PFSK-1 (cell line): ENCODE data around the gene CREM.

ENCODE experiments used
- FOXP2 ChIP-seq: optimal IDR thresholded peaks from 2 replicates; pipeline ENCODE3; 2011; ENCODE audit warnings: borderline replicate concordance, control low read depth, inconsistent platforms; ENCODE audit not compliant: insufficient read depth; ENCODE audit errors: extremely low read length, extremely low read depth
- POLR2AphosphoS5 ChIP-seq: IDR thresholded peaks from 2 replicates; pipeline ENCODE4 v1.6.1; 2012; ENCODE audit warnings: low read depth, mild to moderate bottlenecking, control low read depth, low read length, moderate library complexity
- SIN3A ChIP-seq: IDR thresholded peaks from 2 replicates; pipeline ENCODE4 v1.6.1; 2012; ENCODE audit warnings: mild to moderate bottlenecking, low read length, moderate library complexity, borderline replicate concordance; ENCODE audit not compliant: insufficient read depth
- TAF1 ChIP-seq: IDR thresholded peaks from 2 replicates; pipeline ENCODE4 v1.6.1; 2012; ENCODE audit warnings: low read length, control low read depth, borderline replicate concordance; ENCODE audit not compliant: insufficient read depth
- TF ChIP-seq, protein P1 (sequence below), 2 experiments: IDR thresholded peaks; 2 replicates each; pipeline versions ENCODE4 v1.6.1 to v1.8.0; 2011 to 2012; ENCODE audit warnings: low read depth in 2 of 2, low read length in 2 of 2, control low read depth in 1 of 2, inconsistent platforms in 1 of 2, mild to moderate bottlenecking in 1 of 2, moderate library complexity in 1 of 2; ENCODE audit not compliant: insufficient read depth in 1 of 2

DNA sequence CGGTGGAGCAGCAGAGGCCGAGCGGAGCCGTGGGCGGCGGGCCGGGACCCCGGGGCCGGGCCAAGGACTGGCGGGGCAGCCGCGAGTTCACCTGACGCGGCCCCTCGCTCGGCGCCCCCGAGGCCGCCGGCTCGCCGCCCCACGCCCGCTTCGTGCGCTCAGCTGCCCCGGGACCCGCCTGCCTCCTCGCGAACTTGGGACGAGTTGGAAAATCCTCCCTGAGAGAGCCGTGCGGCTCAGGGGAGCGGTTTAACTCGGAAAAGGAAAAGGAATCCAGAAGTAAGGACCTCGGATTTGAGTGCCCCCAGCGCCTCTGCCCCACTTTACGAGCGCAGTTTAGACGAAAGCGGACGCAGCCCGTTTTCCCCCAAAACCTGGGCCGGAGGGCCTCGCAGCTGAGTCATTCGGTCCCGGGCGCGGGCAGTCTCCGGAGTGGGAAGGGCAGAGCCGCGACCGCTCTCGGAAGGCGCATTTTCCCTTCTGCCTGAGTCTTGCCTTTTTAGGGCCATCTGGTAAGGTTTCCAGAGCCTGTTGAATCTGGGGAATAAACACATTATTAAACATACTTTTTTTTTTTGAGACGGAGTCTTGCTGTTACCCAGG lies 744 bp downstream of the CREM start:
- TF ChIP-seq TAF1 = no peak
- TF ChIP-seq, protein P1, sequence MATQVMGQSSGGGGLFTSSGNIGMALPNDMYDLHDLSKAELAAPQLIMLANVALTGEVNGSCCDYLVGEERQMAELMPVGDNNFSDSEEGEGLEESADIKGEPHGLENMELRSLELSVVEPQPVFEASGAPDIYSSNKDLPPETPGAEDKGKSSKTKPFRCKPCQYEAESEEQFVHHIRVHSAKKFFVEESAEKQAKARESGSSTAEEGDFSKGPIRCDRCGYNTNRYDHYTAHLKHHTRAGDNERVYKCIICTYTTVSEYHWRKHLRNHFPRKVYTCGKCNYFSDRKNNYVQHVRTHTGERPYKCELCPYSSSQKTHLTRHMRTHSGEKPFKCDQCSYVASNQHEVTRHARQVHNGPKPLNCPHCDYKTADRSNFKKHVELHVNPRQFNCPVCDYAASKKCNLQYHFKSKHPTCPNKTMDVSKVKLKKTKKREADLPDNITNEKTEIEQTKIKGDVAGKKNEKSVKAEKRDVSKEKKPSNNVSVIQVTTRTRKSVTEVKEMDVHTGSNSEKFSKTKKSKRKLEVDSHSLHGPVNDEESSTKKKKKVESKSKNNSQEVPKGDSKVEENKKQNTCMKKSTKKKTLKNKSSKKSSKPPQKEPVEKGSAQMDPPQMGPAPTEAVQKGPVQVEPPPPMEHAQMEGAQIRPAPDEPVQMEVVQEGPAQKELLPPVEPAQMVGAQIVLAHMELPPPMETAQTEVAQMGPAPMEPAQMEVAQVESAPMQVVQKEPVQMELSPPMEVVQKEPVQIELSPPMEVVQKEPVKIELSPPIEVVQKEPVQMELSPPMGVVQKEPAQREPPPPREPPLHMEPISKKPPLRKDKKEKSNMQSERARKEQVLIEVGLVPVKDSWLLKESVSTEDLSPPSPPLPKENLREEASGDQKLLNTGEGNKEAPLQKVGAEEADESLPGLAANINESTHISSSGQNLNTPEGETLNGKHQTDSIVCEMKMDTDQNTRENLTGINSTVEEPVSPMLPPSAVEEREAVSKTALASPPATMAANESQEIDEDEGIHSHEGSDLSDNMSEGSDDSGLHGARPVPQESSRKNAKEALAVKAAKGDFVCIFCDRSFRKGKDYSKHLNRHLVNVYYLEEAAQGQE (IDR thresholded peaks at IDR 0.05; ENCODE audit: insufficient read depth in 1 of 2, low read depth in 2 of 2, low read length in 2 of 2) = no peak
- no peak for TF ChIP-seq POLR2AphosphoS5
- TF ChIP-seq SIN3A = no peak
- TF ChIP-seq FOXP2 = no peak
